HEK293 (cell line): Measurements from ENCODE around the gene DHX32.

Source experiments
- ATF2 ChIP-seq: fragments of 450-650 bp; formaldehyde crosslinking; IDR thresholded peaks from 2 replicates; pipeline ENCODE4 v1.5.1; 2016; ENCODE audit warnings: missing biosample characterization, missing genetic modification characterization, low read depth
- BCL11A ChIP-seq: fragments of 450-650 bp; formaldehyde crosslinking; IDR thresholded peaks from 2 replicates; pipeline ENCODE4 v1.5.1; 2016; ENCODE audit warnings: low read depth, missing biosample characterization, missing genetic modification characterization
- FEZF1 ChIP-seq: fragments of 450-650 bp; formaldehyde crosslinking; IDR thresholded peaks from 2 replicates; pipeline ENCODE4 v1.5.1; 2016; ENCODE audit warnings: missing biosample characterization, missing genetic modification characterization
- PRDM6 ChIP-seq: fragments of 450-650 bp; formaldehyde crosslinking; IDR thresholded peaks from 2 replicates; pipeline ENCODE4 v1.5.1; 2017; ENCODE audit warnings: missing biosample characterization, missing genetic modification characterization
- SCRT2 ChIP-seq: fragments of 450-650 bp; formaldehyde crosslinking; IDR thresholded peaks from 2 replicates; pipeline ENCODE4 v1.5.1; 2016; ENCODE audit warnings: missing biosample characterization, missing genetic modification characterization
- SP2 ChIP-seq: fragments of 450-650 bp; formaldehyde crosslinking; IDR thresholded peaks from 2 replicates; pipeline ENCODE4 v1.5.1; 2016; ENCODE audit warnings: missing biosample characterization, missing genetic modification characterization
- YY2 ChIP-seq: fragments of 450-650 bp; formaldehyde crosslinking; IDR thresholded peaks from 2 replicates; pipeline ENCODE4 v1.5.1; 2016; ENCODE audit warnings: missing biosample characterization, missing genetic modification characterization
- ZBTB10 ChIP-seq: fragments of 450-650 bp; formaldehyde crosslinking; IDR thresholded peaks from 2 replicates; pipeline ENCODE4 v1.5.1; 2016; ENCODE audit warnings: missing biosample characterization, missing genetic modification characterization
- ZBTB49 ChIP-seq: fragments of 450-650 bp; formaldehyde crosslinking; IDR thresholded peaks from 2 replicates; pipeline ENCODE4 v1.5.1; 2016; ENCODE audit warnings: missing biosample characterization, missing genetic modification characterization, low read depth
- ZBTB8A ChIP-seq: fragments of 450-650 bp; formaldehyde crosslinking; IDR thresholded peaks from 2 replicates; pipeline ENCODE4 v1.5.1; 2016; ENCODE audit warnings: missing biosample characterization, missing genetic modification characterization
- ZNF169 ChIP-seq: fragments of 450-650 bp; formaldehyde crosslinking; IDR thresholded peaks from 2 replicates; pipeline ENCODE4 v1.5.1; 2016; ENCODE audit warnings: missing biosample characterization, missing genetic modification characterization
- ZNF221 ChIP-seq: fragments of 450-650 bp; formaldehyde crosslinking; IDR thresholded peaks from 2 replicates; pipeline ENCODE4 v1.5.1; 2017; ENCODE audit warnings: missing biosample characterization, missing genetic modification characterization, borderline replicate concordance
- ZNF366 ChIP-seq: fragments of 450-650 bp; formaldehyde crosslinking; conservative IDR thresholded peaks from 2 replicates; pipeline ENCODE4 v1.5.1; 2016; ENCODE audit warnings: missing biosample characterization, missing genetic modification characterization
- ZNF394 ChIP-seq: fragments of 450-650 bp; formaldehyde crosslinking; IDR thresholded peaks from 2 replicates; pipeline ENCODE4 v1.5.1; 2016; ENCODE audit warnings: missing biosample characterization, missing genetic modification characterization, mild to moderate bottlenecking, moderate library complexity, borderline replicate concordance
- ZNF416 ChIP-seq: fragments of 450-650 bp; formaldehyde crosslinking; IDR thresholded peaks from 2 replicates; pipeline ENCODE4 v1.5.1; 2016; ENCODE audit warnings: missing biosample characterization, missing genetic modification characterization
- ZNF473 ChIP-seq: fragments of 450-650 bp; formaldehyde crosslinking; IDR thresholded peaks from 2 replicates; pipeline ENCODE4 v1.5.1; 2017; ENCODE audit warnings: missing biosample characterization, missing genetic modification characterization
- ZNF518A ChIP-seq: fragments of 450-650 bp; formaldehyde crosslinking; conservative IDR thresholded peaks from 2 replicates; pipeline ENCODE4 v1.5.1; 2016; ENCODE audit warnings: low read depth, missing biosample characterization, missing genetic modification characterization
- ZNF544 ChIP-seq: fragments of 450-650 bp; formaldehyde crosslinking; IDR thresholded peaks from 2 replicates; pipeline ENCODE4 v1.5.0; 2017; ENCODE audit warnings: missing biosample characterization, missing genetic modification characterization
- ZNF571 ChIP-seq: fragments of 450-650 bp; formaldehyde crosslinking; IDR thresholded peaks from 2 replicates; pipeline ENCODE4 v1.5.0; 2017; ENCODE audit warnings: missing biosample characterization, missing genetic modification characterization
- ZNF645 ChIP-seq: fragments of 450-650 bp; formaldehyde crosslinking; IDR thresholded peaks from 2 replicates; pipeline ENCODE4; 2016; ENCODE audit warnings: missing biosample characterization, missing genetic modification characterization
- ZNF677 ChIP-seq: fragments of 450-650 bp; IDR thresholded peaks from 2 replicates; pipeline ENCODE4 v1.5.0; 2018; ENCODE audit warnings: missing biosample characterization, mild to moderate bottlenecking, missing genetic modification characterization, moderate library complexity
- ZNF777 ChIP-seq: fragments of 450-650 bp; formaldehyde crosslinking; IDR thresholded peaks from 2 replicates; pipeline ENCODE4 v1.5.1; 2017; ENCODE audit warnings: missing biosample characterization, missing genetic modification characterization, borderline replicate concordance
- ZSCAN16 ChIP-seq: fragments of 450-650 bp; formaldehyde crosslinking; IDR thresholded peaks from 2 replicates; pipeline ENCODE4 v1.5.1; 2016; ENCODE audit warnings: missing biosample characterization, missing genetic modification characterization
- ZSCAN30 ChIP-seq: fragments of 450-650 bp; IDR thresholded peaks from 2 replicates; pipeline ENCODE4 v1.5.1; 2018; ENCODE audit warnings: missing biosample characterization, mild to moderate bottlenecking, missing genetic modification characterization, moderate library complexity

DHX32 gene

GRCh38 chr10:125822878-125823662 lies 58.0 kb downstream of the DHX32 start, which contains the start of the genes BCCIP and UROS (continued):
- peak; percentile 96 for TF ChIP-seq ZBTB10 (tag by site-specific recombination)
- TF ChIP-seq ZNF544 = no peak
- no peak for TF ChIP-seq ZNF416 (tag by site-specific recombination)
- TF ChIP-seq YY2 (tag by site-specific recombination) = peak; percentile 83
- TF ChIP-seq ZNF366 (tag by site-specific recombination) = no peak
- TF ChIP-seq ZNF473 (tag by site-specific recombination) = no peak
- TF ChIP-seq ZBTB8A = peak; percentile 75
- TF ChIP-seq BCL11A (tag by site-specific recombination) = no peak
- peak; percentile 84; the same call in 1 of the 2 replicates for TF ChIP-seq ZNF394 (tag by site-specific recombination)
- no peak for TF ChIP-seq ZNF677 (tag by site-specific recombination)
- no peak for TF ChIP-seq FEZF1
- peak; percentile 48 for TF ChIP-seq SP2 (tag by site-specific recombination)
- TF ChIP-seq ZNF777 (tag by site-specific recombination) = 0 out of 2 replicates have a peak, but pooled peaks have one; percentile 12
- no peak for TF ChIP-seq ZSCAN16 (tag by site-specific recombination)
- TF ChIP-seq ATF2 (tag by site-specific recombination) = 0 out of 2 replicates have a peak, but pooled peaks have one; percentile 43
- no peak for TF ChIP-seq ZNF169 (tag by site-specific recombination)
- TF ChIP-seq PRDM6 = no peak; the same call in 1 of the 2 replicates
- TF ChIP-seq ZNF645 (tag by site-specific recombination) = 0 out of 2 replicates have a peak, but pooled peaks have one; percentile 49
- no peak for TF ChIP-seq ZNF221
- TF ChIP-seq SCRT2 (tag by site-specific recombination) = no peak; the same call in 1 of the 2 replicates
- TF ChIP-seq ZNF518A (tag by site-specific recombination) = peak; percentile 54; the same call in 1 of the 2 replicates
- TF ChIP-seq ZBTB49 (tag by site-specific recombination) = no peak
- peak; percentile 80; the same call in 1 of the 2 replicates for TF ChIP-seq ZSCAN30 (tag by site-specific recombination)
- TF ChIP-seq ZNF571 (tag by site-specific recombination) = no peak
